GM18520 (cell line): ENCODE data around the gene TOM1.
A peak's percentile ranks its signal among the peaks of the same experiment; 100 is the strongest.
"Not testable (repeated sequence)": the region's sequence is repeated elsewhere in the genome, so short reads cannot be mapped to it uniquely, and the experiment has no call there.

Source experiments
- ATAC-seq: cut with Tn5 transposase; IDR thresholded peaks from one replicate; pipeline ENCODE4 v1.9.1; 2021; ENCODE audit not compliant: unreplicated experiment

TOM1 gene

DNA sequence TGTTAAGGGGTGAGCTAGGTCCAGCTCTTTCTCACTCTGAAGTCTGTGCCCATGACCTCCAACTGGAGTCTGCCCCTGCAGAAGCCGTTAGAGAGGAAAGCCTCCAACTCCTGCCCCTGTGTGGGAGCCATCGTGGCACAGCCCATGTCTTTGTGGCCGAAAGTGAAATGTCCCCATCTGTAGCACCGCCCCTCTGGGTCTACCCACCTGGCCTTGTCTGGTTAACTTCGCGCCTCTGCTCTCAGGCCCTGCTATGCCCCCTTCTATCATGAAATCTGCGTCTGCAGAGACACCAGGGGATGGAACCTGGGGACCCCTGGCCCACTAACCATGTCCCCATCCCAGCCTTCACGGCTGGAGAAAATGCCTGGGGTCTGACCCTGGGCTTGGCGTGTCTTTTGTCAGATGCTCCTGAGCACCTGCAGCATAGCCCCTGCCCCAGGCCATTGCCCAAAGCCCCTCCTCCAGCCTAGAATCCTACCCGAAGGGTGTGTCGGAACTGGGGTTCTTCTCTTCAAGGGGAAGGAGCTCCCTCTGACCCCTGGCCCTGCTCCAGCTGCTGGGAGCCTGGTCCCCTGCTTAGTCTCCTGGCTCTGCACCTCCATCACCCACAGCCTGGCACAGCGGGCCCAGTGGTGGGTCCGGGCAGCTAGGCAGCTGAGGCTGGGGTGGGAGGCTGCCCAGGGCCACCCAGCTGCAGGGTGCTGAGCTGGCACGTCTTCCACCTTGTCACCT lies 45.4 kb downstream of the TOM1 start:
- ATAC-seq: no peak

DNA sequence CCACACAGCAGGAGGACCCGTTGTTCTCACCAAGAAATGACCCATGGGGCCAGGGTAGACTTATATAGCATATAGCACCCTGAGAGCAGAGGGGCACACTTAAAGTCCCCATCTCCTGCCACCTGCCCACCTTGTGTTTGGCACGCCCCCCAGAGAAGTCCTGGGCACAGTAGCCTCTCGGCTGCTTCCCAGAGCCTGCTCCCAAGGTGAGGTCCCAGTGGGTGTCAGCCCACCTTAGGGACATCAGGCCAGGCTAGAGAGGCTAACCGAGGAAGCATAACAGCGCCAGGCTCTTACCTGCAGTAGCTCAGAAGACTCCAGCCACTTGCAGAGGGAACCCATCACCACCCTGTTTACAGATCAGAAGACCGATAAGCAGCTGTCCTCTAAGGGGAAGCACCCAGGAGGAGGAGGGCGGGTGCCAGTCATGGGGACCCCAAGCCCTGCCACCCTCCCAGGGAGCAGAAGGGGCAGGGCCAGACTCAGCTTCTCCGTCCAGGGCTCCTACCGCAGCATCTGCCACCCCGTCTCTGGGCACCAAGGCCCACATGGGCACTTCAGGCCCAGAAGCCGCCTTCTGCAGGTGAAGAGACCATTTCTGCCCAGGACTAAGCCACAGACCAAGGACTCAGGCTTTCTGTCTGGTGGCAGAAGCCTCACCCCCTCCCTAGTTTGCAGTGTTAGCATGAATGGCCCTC lies 46.3 kb downstream of the TOM1 start:
- no peak for ATAC-seq

DNA sequence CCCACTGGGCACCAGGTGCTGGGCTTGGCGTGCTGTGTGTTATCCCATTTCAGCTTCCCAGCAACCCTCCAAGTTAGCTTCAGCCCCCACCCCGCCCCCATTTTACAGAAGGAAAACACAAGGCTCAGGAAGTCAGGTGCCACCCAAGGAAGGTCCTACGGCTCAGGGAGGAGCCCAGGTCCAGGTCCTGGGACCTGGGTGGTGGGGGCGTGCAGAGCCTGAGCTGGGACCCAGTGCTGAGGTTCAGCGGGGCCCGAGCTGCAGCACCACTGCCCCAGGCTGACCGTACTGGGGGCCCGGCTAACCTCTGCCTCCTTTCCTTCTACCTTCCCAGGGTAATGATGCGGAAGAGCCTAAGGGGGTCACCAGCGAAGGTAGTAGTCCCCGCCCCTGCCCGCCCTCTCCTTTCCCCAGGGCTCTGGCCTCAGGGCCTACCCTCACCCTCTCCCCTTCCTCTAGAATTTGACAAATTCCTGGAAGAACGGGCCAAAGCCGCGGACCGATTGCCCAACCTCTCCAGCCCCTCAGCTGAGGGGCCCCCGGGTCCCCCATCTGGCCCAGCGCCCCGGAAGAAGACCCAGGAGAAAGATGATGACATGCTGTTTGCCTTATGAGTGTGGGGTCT lies 47.0 kb downstream of the TOM1 start:
- no peak for ATAC-seq

DNA sequence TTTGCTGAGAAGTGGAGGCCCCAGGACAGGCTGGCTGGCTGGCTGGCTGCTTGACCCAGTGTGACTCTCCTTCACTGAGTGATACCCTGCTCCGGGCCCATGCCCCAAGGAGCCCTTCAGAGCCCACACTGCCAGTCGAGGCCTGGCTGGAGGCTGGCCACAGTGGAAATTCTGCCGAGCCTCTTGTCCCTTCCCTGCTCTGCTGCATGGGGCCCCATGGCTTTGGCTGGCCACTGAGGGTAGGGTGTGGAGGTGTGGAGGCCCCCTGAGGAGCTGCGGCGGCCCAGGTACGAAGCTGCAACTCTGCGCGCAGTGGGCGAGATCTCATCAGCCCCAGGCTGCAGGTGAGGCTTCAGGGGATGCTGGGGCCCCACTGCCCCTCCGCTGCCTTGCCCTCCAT lies 47.8 kb downstream of the TOM1 start:
- ATAC-seq: no peak

DNA sequence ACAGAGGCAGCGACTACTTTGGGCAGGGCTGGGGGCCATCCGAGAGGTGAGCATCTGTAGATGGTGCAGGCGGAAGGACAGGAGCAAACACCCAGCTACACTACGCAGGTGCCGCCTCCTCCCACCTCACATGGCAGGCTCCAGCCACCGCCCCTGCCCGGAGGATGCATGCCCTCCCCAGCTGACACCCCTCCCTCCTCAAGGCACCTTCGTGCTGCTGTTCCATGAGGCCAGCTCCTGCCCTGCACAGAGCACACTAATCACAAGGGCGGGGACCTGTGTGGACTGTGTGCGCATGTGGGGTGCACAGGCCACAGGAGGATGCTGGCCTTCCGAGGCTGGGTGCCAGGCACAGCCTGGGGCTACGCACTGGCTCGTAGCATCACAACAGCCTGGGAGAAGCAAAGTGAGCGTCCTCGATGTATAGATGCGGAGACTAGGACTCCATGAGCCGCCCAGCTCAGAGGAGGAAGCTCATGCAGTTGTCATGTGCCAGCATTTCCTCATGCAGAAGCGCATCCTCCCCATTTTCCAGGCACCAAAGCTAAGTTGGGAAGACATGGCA lies 48.4 kb downstream of the TOM1 start:
- no peak for ATAC-seq

DNA sequence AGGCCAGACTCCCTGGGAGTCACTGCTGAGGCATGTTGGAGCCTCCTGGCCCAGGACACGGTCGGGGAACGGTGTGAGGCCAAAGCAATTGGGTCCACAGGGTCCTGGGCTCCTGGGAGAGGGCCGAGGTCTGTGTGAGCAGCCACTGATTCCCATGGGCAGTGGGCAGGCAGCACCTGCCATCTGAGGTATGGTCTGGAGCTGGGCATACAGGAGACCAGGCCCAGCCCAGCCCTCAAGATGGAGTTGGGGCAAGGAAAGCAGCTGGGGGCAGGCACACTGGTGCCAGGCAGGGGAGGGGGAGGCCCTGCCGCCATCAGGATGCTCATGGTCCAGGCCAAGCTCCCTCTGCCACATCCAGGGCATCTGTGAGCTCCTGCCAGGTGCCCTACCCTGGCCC lies 49.0 kb downstream of the TOM1 start:
- ATAC-seq: no peak

DNA sequence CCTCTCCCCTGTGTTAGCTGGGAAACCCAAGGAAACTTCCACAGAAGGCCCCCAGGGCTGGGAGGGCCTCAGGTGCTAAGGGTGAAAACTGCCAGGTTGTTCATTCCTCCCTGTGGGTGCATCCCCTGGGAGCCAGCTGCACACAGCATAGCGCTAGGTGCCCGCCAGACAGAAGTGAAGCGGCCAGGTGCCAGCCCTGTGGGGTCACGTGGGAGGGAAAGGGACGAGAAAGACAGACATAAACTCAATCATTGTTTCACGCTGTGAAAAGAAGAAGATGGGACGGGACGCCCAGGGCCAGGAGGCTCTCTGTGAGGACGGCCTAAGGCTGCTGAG lies 49.6 kb downstream of the TOM1 start:
- ATAC-seq: no peak

DNA sequence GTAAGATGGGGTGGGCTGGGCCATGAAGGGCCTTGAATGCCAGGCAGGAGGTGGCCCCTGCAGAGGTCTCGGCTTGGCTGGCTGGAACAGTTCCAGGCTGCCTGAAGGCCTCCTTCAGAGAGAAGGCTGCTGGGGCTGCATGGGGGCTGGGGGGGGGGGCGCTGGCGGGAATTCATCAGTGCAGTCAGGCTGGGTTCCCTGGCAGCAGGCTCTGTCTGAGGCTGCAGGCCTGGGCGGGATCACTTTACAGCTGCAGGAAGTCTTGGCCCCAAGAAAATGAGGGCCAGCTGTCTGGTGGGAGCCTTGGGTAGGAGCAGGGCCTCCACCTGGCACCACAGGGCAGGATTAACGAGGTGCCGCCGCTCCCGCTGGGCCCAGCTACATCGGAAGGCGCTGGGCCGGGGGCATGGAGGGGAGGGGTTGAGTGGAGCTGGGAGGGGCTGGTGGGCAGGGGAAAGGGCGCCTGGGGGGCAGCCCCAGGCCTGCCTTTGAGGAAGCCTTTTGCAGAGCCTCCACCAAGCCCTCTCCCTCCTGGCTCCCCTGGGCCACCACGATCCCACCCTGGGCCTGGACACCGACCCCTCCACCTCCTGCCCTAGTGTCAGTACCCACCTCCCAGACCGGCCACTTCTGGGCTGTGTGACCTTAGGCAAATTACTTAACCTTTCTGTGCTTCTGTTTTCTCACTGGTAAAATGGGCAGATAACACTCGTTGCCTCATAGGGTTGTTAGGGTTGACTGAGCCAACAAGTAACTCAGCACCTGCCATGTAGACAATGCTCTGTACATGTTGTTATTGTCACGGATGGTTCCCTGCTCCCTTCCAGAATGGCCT lies 50.2 kb downstream of the TOM1 start:
- ATAC-seq: no peak

DNA sequence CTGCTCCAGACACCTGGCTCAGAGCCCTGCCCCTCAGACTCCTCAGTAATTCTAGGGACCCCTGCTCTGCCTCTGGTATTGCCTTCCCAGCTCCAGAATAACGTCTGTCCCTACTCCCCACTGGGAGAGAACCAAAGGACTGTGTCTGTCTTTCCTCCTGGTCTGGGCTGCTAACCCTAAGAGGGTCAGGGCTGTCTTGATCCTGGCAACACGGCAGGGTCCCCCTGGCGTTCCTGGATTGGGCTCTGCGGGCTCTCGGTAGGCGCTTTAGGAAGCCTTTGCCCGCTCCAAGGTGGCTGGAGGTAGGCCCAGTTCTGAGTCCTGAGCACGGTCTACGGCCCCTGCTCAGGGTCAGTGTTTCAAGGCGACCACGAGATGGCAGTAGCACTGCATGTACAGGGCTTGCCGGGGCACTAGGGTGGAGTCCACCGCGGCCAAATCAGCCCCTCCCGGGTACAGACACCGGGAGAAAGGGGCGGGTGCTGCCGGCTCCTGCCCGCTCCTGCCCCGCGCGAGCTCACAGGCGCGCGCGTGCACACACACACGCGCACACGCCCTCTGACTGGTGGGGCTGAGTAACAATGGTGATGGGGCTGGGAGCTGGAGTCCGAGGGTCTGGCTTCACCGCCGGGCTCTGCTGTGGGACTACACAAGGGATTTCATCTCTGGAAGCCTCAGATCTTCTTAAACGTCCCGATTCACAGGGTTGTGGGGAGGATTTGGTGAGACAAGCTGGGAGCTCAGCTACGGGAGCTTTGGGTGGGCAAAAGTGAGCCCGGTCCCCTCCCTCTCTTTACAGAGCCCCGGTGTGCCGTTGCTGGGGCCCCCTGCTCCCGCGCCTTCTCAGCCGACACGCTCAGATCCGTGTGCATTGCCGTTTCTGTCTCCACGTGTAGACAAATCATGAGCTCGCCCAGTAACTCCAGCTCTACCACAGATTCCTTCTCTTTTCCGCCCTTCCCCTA lies 51.1 kb downstream of the TOM1 start:
- ATAC-seq: peak; percentile 72

DNA sequence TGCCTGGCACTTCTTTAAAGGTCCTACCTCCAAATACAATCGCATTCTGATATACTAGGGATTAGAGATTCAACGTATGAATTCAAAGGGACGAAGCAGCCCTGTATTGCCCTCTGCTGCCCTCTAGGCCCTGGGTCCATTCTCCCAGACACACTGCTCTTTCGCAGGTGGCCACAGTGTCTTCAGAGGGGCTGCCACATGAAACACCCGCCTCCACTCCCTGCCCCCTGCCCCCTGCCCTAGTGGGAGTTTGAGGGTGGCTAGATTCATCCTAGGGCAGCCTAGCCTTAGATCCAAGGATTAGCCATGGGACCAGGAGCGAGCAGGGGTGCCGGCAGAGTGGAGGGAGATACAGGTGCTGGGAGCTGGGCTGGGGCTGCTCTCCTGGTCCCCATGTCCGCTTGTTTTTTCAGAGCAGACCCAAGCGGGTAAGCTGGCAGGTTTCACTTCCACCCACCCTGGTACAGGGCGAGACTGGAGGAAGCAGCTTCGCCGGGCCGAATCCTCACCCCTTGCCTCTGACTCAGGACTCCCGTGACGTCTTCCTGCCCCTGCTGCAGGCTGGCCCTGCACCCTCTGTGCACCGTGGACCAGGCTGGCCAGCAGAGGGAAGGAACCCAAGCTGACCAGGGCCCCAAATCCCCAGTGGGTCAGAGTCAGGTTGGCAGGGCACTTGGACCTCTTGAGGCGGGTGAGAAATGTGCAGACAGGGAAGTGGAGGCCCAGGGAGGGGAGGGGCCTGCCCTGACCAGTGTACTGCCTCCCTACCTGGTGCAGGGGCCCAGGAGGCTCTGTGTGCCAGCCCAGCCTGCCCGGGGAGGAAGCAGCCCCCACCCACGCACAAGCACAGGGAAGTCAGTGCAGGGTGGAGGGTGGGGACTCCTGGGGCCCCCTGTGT lies 52.8 kb downstream of the TOM1 start:
- no peak for ATAC-seq

DNA sequence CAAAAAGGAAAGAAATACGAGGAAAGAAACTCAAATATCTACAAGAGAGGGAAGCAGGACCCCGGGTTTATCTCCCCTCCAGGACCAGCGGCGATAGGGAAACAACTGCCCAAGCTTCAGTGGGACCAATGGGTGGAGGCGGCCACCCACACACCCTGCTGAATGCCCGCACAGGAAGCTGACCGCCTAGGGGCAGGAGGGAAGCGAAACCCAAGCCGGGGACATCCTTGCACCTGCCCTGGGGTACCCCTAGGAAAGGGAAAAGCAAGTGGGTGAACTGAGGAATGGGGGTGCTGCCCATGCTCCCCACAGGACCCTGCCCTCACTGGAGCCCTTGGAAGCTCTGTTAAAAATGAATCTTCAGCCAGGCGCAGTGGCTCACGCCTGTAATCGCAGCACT lies 53.6 kb downstream of the TOM1 start:
- no peak for ATAC-seq

DNA sequence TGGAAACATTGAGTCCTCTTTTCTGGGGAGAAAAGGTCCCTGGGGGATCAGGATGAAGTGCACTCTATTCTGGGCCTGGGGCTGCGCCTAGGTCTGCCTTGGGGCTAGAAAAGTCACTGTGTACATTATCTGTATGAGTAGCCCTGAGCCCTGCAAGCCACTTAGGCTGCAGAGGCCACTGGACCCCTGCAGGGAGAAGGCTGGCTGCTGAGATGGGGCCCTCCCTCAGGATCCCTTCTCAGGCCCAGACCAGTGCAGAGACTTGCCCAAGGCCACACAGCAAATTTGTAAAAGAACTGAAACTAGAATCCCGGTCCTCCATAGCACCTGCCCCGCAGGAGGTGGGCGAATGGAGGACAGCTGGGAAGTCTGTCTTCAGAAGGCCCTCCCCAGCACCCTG lies 54.4 kb downstream of the TOM1 start:
- ATAC-seq: no peak

DNA sequence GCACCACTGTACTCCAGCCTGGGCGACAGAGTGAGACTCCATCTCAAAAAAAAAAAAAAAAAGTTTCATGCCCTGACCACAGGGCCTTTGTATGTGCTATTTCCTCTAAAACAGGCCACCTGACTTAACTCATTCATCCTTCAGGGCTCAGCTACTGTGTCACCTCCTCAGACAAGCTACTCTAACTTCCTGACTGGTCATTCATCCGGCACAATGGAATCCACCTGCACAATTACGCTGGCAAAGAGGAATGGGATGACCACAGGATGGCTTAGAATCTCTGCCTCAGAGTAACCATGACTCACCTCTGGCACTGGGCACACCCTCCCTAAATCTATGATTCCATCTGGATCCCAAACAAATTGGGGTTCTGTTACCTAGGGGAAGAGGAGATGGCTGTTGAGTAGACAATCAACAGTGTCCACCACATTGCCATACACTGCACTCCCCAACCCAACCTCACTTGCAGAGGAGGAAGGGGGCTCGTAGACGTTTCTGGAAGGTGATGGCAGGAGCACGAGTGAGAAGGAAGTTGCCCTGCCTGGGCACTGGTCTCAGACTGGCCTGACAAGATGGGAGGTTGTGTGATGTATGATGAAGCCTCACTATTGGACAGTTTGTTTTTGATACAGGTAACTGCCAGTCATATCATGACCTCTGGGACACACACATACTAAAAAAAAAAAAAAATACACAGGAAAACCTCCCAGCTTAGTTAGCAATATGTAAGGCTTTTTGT lies 58.4 kb downstream of the TOM1 start:
- no peak for ATAC-seq

DNA sequence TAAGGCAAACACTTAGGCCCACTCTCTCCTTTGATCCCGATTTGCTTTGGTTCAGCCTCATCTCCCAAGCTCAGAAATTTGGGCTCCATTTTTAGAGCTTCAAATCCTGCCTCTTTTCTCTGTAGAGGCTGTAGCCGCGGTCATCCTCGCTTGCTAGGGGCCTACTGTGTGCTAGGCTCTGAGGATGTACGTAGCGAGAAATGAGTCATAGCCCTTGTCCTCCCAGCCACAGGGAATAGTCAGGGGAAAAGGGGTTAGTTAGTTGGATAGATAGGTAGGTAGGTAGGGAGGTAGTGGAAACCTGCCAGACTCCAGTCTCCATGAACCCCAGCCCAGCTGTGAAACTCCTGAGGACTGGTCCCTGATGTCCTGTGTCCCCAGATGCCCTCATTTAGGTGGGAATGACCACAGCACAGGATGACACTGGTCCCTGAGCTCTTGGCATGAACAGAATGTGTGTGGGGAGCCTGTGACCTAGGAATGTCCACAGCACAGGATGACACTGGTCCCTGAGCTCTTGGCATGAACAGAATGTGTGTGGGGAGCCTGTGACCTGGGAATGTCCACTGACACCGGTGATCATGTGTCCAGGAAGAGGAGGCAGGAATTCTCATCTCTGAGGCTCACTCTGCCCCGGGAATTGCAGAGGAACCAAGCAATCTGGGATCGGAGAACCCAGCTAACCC lies 59.8 kb downstream of the TOM1 start:
- ATAC-seq: no peak

DNA sequence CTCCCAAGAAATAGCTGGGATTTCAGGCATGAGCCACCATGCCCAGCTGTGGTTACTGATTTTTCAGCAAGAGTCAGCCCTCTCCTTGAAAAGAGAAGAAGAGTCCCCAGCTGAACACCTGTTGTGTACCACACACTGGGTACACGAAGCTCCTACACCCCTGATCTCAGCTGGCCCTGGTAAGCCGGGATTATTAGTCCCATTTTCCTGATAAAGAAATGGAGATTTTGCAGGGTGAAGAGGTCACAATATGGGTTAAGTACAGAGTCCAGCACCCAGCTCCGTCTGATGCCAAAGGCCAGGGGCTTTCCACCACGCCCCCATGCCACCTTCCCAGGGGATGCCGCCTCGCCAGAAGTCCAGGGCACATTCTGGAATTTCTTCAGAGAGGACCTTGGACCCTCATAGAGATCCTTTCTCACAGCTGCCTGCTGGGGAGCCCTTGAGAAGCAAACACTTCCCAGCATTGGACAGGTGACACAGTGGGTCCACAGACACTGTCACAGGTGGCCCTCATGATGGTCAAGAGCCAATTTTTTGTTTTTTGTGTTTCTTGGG lies 61.4 kb downstream of the TOM1 start:
- no peak for ATAC-seq

DNA sequence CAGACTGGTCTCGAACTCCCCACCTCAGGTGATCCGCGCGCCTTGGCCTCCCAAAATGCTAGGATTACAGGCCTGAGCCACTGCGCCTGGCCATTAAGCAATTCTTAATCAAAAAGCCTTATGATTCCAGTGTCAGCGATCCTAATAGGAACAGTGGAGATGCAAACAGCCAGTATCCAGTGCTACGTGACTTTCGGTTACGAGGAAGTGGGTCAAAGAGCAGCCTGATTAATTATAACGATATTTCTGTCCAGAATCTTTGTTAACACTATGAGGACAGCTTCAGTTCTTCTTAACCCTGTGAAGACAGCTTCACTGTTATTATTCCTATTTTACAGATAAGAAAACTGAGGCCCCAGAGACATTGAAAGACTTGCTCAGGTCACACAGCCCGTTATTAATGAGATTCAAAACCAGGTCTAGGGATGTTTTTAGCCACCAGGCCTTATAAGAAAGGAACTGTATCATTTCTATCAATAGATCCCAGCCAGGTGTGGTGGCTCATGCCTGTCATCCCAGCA lies 63.9 kb downstream of the TOM1 start:
- no peak for ATAC-seq

DNA sequence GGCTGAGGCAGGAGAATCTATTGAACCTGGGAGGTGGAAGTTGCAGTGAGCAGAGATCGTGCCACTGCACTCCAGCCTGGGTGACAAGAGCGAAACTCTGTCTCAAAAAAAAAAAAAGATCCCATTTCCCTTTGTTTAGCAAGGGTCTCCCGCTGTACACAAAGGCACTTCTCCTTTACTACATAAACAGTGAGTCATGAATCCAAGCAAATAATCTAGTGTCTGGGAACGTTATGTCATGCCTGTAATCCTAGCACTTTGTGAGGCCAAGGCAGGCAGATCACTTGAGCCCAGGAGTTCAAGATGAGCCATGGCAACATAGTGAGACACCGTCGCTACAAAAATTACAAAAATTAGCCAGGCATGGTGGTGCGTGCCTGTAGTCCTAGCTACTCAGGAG lies 64.5 kb downstream of the TOM1 start:
- ATAC-seq: not testable (repeated sequence)
